K562 (cell line): ENCODE data around the gene CLDND2. TPM values are rescaled to one million over a fixed set of nuclear protein-coding genes. Genes with fewer than 3 reads are reported as not detected.
A peak's percentile ranks its signal among the peaks of the same experiment; 100 is the strongest.

Source experiments
- ATAC-seq: fragments of 200-7000 bp; cut with Tn5 transposase; 3 replicates; pipeline ENCODE4 v1.9.1; 2020; ENCODE audit warnings: moderate library complexity
- BruUV-seq: library from RNA; stranded (reverse); fragments of 400-500 nt; replicated peaks from 2 replicates; lab custom pipeline; 2021; lab: Mats Ljungman, UMichigan
- CTCF ChIA-PET: fragments of 300-600 bp; formaldehyde crosslinking; extraction: SDS; loops from one replicate; lab custom pipeline; 2021; ENCODE audit warnings: low intra/inter-chr PET ratio; lab: Yijun Ruan, JAX
- POLR2A ChIA-PET: fragments of 300-600, 350-650 bp; sonication (Branson Sonifier 250); formaldehyde crosslinking; extraction: SDS; loops from one replicate; lab custom pipeline; 2021; ENCODE audit warnings: antibody characterized with exemption, inconsistent platforms; lab: Yijun Ruan, JAX
- DNase-seq, 4 experiments: peaks; one replicate each; pipeline versions ENCODE4 v3.0.0 to v3.0.0-alpha.2; 2011 to 2018; ENCODE audit warnings: low spot score in 3 of 4, mixed read lengths in 3 of 4; ENCODE audit errors: extremely low read depth in 1 of 4
- FAIRE-seq: peaks from 2 replicates; lab custom pipeline; 2011; peaks lifted over from hg19 to GRCh38; lab: Jason Lieb, UNC
- H2AFZ ChIP-seq: 2 replicates; pipeline ENCODE4 v1.6.0; 2011; ENCODE audit warnings: low read depth, low read length, control low read depth, inconsistent platforms
- H3K27ac ChIP-seq: fragments of 200-600 bp; 3 replicates; pipeline ENCODE4 v1.8.0; 2011; ENCODE audit warnings: low read depth, mild to moderate bottlenecking, control low read depth, inconsistent platforms, low read length, moderate library complexity, mixed read lengths; ENCODE audit errors: extremely low read depth
- H3K27me3 ChIP-seq, 2 experiments: fragments of 300-600 bp in 1 of 2; 2 replicates in 1 of 2; 3 replicates in 1 of 2; pipeline versions ENCODE4 v1.6.0 to v1.8.0; 2011; ENCODE audit warnings: inconsistent platforms in 2 of 2, low read length in 2 of 2, mild to moderate bottlenecking in 1 of 2, mixed read lengths in 1 of 2, moderate library complexity in 1 of 2; ENCODE audit not compliant: control insufficient read depth in 2 of 2, insufficient read depth in 2 of 2
- H3K36me3 ChIP-seq: fragments of 300-600 bp; 3 replicates; pipeline ENCODE4 v1.8.0; 2011; ENCODE audit warnings: mild to moderate bottlenecking, low read length, inconsistent platforms; ENCODE audit not compliant: control insufficient read depth, insufficient read depth
- H3K4me1 ChIP-seq, 2 experiments: fragments of 200-600 bp in 1 of 2; replicated peaks in 1 of 2; 2 replicates in 1 of 2; 3 replicates in 1 of 2; pipeline versions ENCODE4 v1.5.1 to v1.8.0; 2011; ENCODE audit warnings: inconsistent platforms in 2 of 2, low read length in 2 of 2, mild to moderate bottlenecking in 1 of 2, mixed read lengths in 1 of 2, moderate library complexity in 1 of 2; ENCODE audit not compliant: control insufficient read depth in 2 of 2, insufficient read depth in 2 of 2
- H3K4me2 ChIP-seq: 2 replicates; pipeline ENCODE4 v1.6.1; 2011; ENCODE audit warnings: low read length, control low read depth, inconsistent platforms, mixed read lengths; ENCODE audit not compliant: insufficient read depth
- H3K4me3 ChIP-seq: fragments of 200-600 bp; sonication (generic), shearing (Covaris generic); 2 replicates; pipeline ENCODE4 v1.5.1; 2016; ENCODE audit warnings: control low read depth, inconsistent platforms
- H3K79me2 ChIP-seq: fragments of 200-600 bp; 3 replicates; pipeline ENCODE4 v1.8.0; 2011; ENCODE audit warnings: low read length, inconsistent platforms; ENCODE audit not compliant: control insufficient read depth, insufficient read depth
- H3K9ac ChIP-seq, 2 experiments: 2 replicates each; pipeline versions ENCODE4 v1.6.0 to v1.6.1; 2011; ENCODE audit warnings: low read depth in 2 of 2, low read length in 2 of 2, control low read depth in 1 of 2, inconsistent platforms in 1 of 2, mild to moderate bottlenecking in 1 of 2, mixed read lengths in 1 of 2; ENCODE audit not compliant: insufficient read depth in 1 of 2
- H3K9me1 ChIP-seq: one replicate; pipeline ENCODE4 v1.6.0; 2011; ENCODE audit warnings: inconsistent platforms, mild to moderate bottlenecking, low read length, moderate library complexity; ENCODE audit not compliant: control insufficient read depth, insufficient read depth
- H3K9me3 ChIP-seq: replicated peaks from 2 replicates; pipeline ENCODE4 v1.5.1; 2011; ENCODE audit warnings: low read depth, low read length, inconsistent platforms; ENCODE audit not compliant: control insufficient read depth, insufficient read depth
- H4K20me1 ChIP-seq: replicated peaks from 2 replicates; pipeline ENCODE4 v1.6.1; 2011; ENCODE audit warnings: low read length, inconsistent platforms, mixed read lengths; ENCODE audit not compliant: control insufficient read depth, insufficient read depth
- CCNT2 ChIP-seq: IDR thresholded peaks from 2 replicates; pipeline ENCODE4 v1.6.1; 2011; ENCODE audit warnings: borderline replicate concordance, low read depth, mild to moderate bottlenecking, moderate library complexity, mixed read lengths, low read length; ENCODE audit not compliant: insufficient read length; ENCODE audit errors: extremely low read depth
- ELF1 ChIP-seq: fragments of 200-800 bp; sonication (Bioruptor generic); IDR thresholded peaks from 2 replicates; pipeline ENCODE4 v1.6.1; 2016; ENCODE audit warnings: missing genetic modification characterization, missing compliant biosample characterization
- ETV6 ChIP-seq, 3 experiments: fragments of 150-350 bp in 1 of 3; sonication (generic) in 1 of 3; formaldehyde crosslinking in 1 of 3; IDR thresholded peaks; 2 replicates each; pipeline versions ENCODE4 v1.6.1 to v1.8.0; 2014 to 2022; ENCODE audit warnings: borderline replicate concordance in 2 of 3, low read depth in 2 of 3, antibody characterized with exemption in 1 of 3, low read length in 1 of 3, mild to moderate bottlenecking in 1 of 3, missing genetic modification reagents in 1 of 3
- HCFC1 ChIP-seq: IDR thresholded peaks from 2 replicates; pipeline ENCODE4 v1.6.1; 2012; ENCODE audit warnings: low read depth, low read length, improper control_type of control experiment
- MAX ChIP-seq: sonication (generic); formaldehyde crosslinking; IDR thresholded peaks from 2 replicates; pipeline ENCODE4 v1.9.0; 2022; ENCODE audit warnings: mild to moderate bottlenecking, missing genetic modification reagents
- MAZ ChIP-seq, 2 experiments: fragments of 450-650 bp in 1 of 2; sonication (generic) in 1 of 2; formaldehyde crosslinking; IDR thresholded peaks in 1 of 2; conservative IDR thresholded peaks in 1 of 2; 2 replicates each; pipeline versions ENCODE4 v1.4.0 to v1.5.0; 2020; ENCODE audit warnings: mild to moderate bottlenecking in 1 of 2, missing genetic modification reagents in 1 of 2
- MYC ChIP-seq, 2 experiments: fragments of 250-450 bp in 1 of 2; sonication (Bioruptor Pico) in 1 of 2; IDR thresholded peaks; 2 replicates each; pipeline versions ENCODE4 v1.5.1 to v1.6.1; 2012 to 2021; ENCODE audit warnings: low read depth in 2 of 2, borderline replicate concordance in 1 of 2, improper control_type of control experiment in 1 of 2, low read length in 1 of 2, mild to moderate bottlenecking in 1 of 2, moderate library complexity in 1 of 2
- NCOR1 ChIP-seq: fragments of 450-650 bp; IDR thresholded peaks from 2 replicates; pipeline ENCODE4 v1.6.1; 2016; ENCODE audit warnings: mild to moderate bottlenecking, moderate library complexity
- NFATC3 ChIP-seq: fragments of 450-650 bp; IDR thresholded peaks from 2 replicates; pipeline ENCODE4 v1.6.1; 2017; ENCODE audit warnings: mild to moderate bottlenecking
- PHF20 ChIP-seq: fragments of 450-650 bp; IDR thresholded peaks from 2 replicates; pipeline ENCODE4 v1.6.1; 2018; ENCODE audit not compliant: partially characterized antibody
- POLR3G ChIP-seq: IDR thresholded peaks from 2 replicates; pipeline ENCODE4 v1.6.1; 2011; ENCODE audit not compliant: insufficient read length, insufficient replicate concordance; ENCODE audit errors: extremely low read depth
- ZNF165 ChIP-seq: fragments of 250-450 bp; sonication (Bioruptor Pico); IDR thresholded peaks from 2 replicates; pipeline ENCODE4 v1.4.0; 2020; ENCODE audit warnings: borderline replicate concordance
- ZNF23 ChIP-seq: fragments of 250-450 bp; sonication (Bioruptor Pico); IDR thresholded peaks from 2 replicates; pipeline ENCODE4 v1.4.0; 2020; ENCODE audit warnings: mild to moderate bottlenecking
- ZNF280A ChIP-seq: fragments of 450-650 bp; IDR thresholded peaks from 2 replicates; pipeline ENCODE4 v1.6.1; 2018; ENCODE audit warnings: mild to moderate bottlenecking, low read depth; ENCODE audit not compliant: partially characterized antibody
- ZNF316 ChIP-seq: fragments of 450-650 bp; IDR thresholded peaks from 2 replicates; pipeline ENCODE4 v1.6.1; 2016
- ZNF77 ChIP-seq: fragments of 250-450 bp; sonication (Bioruptor Pico); IDR thresholded peaks from 2 replicates; pipeline ENCODE4 v1.5.0; 2020
- ZSCAN32 ChIP-seq: fragments of 450-650 bp; formaldehyde crosslinking; IDR thresholded peaks from 2 replicates; pipeline ENCODE4 v1.4.0; 2020; ENCODE audit warnings: mild to moderate bottlenecking, moderate library complexity
- WGBS: fragments of 100-300 bp; shearing (Covaris generic); methylation state at CpG from one replicate; pipeline ENCODE4 v1.1.6; 2016; ENCODE audit warnings: low coverage, mixed read lengths; ENCODE audit not compliant: insufficient coverage; ENCODE audit errors: missing lambda C conversion rate; 5-methylcytosine and 5-hydroxymethylcytosine counted together
- in situ Hi-C: fragments of 300-500 bp; cut with MboI; formaldehyde crosslinking; loops from 4 replicates; pipeline ENCODE4 v1.15.0; 2018; ENCODE audit warnings: inconsistent platforms, mixed read lengths
- intact Hi-C: fragments of 100-400 bp; cut with micrococcal nuclease; formaldehyde crosslinking; loops from 2 replicates; pipeline ENCODE4 v1.14.2; 2022
- polyA plus RNA-seq, 8 experiments: library from polyadenylated mRNA; depleted of rRNA in 4 of 8; stranded (reverse) in 5 of 8; unstranded in 3 of 8; fragments of >200 nt; fragmentation: Nextera tagmentation in 2 of 8; fragmentation: Illumina TruSeq in 1 of 8; extraction: Ambion mirVana in 2 of 8; extraction: Trizol in 1 of 8; gene quantifications; 2 replicates each; pipeline versions ENCODE4 v1.2.1 to v1.2.3, GENCODE V29; 2011 to 2014; ENCODE audit warnings: inconsistent platforms in 1 of 8, missing spikeins in 1 of 8
- total RNA-seq, 7 experiments: library from RNA; depleted of rRNA in 6 of 7; stranded (reverse); fragments of >200 nt in 6 of 7; fragmentation: Illumina TruSeq in 2 of 7; extraction: Trizol in 2 of 7; gene quantifications; 2 replicates each; pipeline versions ENCODE4 v1.2.1 to v1.2.3, GENCODE V29; 2011 to 2021; ENCODE audit warnings: low replicate concordance in 1 of 7

Gene CLDND2
- total and polyA plus RNA-seq, 9 of the 15 experiments (the other 6 are each of a cell fraction or from before 2014, with no cell fraction given) = 0.45 to 4.0 (median 1.2) TPM; not detected in 3

- Histone ChIP-seq H3K4me3 (peak overlapping the region; percentile 47), H4K20me1 (no peaks in the 10 kb centered on the region), H3K27me3 (peaks cover 18 to 30% of the 10 kb centered on the region in 2 experiments), H3K4me1 (peaks cover 4 to 28% of the 10 kb centered on the region in 2 experiments; a peak in 3 of 5 replicates), H3K9me3 (no peaks in the 10 kb centered on the region), H2AFZ (peak overlapping the region; percentile 98), H3K27ac (peak overlapping the region; percentile 68; the same call in 2 of the 3 replicates), H3K4me2 (peak overlapping the region; percentile 82), H3K9me1 (no peaks in the 10 kb centered on the region), H3K79me2 (no peaks in the 10 kb centered on the region), H3K36me3 (no peaks in the 10 kb centered on the region), H3K9ac (peak overlapping the region; percentile 67 to 96)
- ChIA-PET CTCF (interaction anchor here (0.9 kb wide), 1 partner anchor 169 kb away, joined by 4 read pairs; no protein-coding TSS in a partner anchor), POLR2A (interaction anchor here (0.6 to 1.1 kb wide), 2 partner anchors 39 to 838 kb away, joined by 3 to 4 read pairs; no protein-coding TSS in a partner anchor)
- BruUV-seq = no TSS peak
- intact Hi-C loops (no loop called here), in situ Hi-C loops (no loop called here)
- peak; percentile 86 to 96 (median 96) for DNase-seq
- ATAC-seq = peak; percentile 96
- peak; percentile 95 for FAIRE-seq
- 19% methylated on average over 42 of the region's 75 CpGs for WGBS
- TF ChIP-seq ZNF165 (CRISPR knock-in tag) = no peak
- TF ChIP-seq CCNT2 = peak; percentile 18
- no peak for TF ChIP-seq NCOR1
- peak; percentile 63; the same call in 1 of the 2 replicates for TF ChIP-seq MYC (IDR thresholded peaks at IDR 0.05; ENCODE audit: low read depth, low read length)
- TF ChIP-seq MYC (CRISPR knock-in tag; IDR thresholded peaks at IDR 0.05; ENCODE audit: borderline replicate concordance, low read depth) = no peak
- no peak for TF ChIP-seq ZNF316
- peak; percentile 46; the same call in 1 of the 2 replicates for TF ChIP-seq HCFC1
- TF ChIP-seq ETV6 (IDR thresholded peaks at IDR 0.05; ENCODE audit: borderline replicate concordance in 1 of 2, low read depth in 2 of 2, low read length in 1 of 2) = no peak
- TF ChIP-seq ETV6 (CRISPR knock-in tag; IDR thresholded peaks at IDR 0.05; ENCODE audit: borderline replicate concordance) = no peak
- peak; percentile 80 for TF ChIP-seq MAX
- peak; percentile 54 to 62; a peak in 2 of 4 replicates for TF ChIP-seq MAZ (CRISPR knock-in tag; conservative IDR thresholded peaks at IDR 0.05 in 1 of 2, IDR thresholded peaks at IDR 0.05 in 1 of 2)
- no peak for TF ChIP-seq ZNF77 (CRISPR knock-in tag)
- TF ChIP-seq PHF20 = peak; percentile 34
- TF ChIP-seq ZNF280A = no peak
- no peak for TF ChIP-seq NFATC3
- TF ChIP-seq POLR3G = no peak
- no peak for TF ChIP-seq ELF1 (tag)
- TF ChIP-seq ZNF23 (CRISPR knock-in tag) = no peak
- no peak for TF ChIP-seq ZSCAN32 (CRISPR knock-in tag)
Observed at GRCh38 chr19:51327066-51328001, 41.5 kb downstream of the CLDND2 start.
